Right hindlimb (tissue), 1 donor: ENCODE results near the gene SLC8B1.

Experiments used
- DNase-seq: peaks from one replicate; pipeline ENCODE4 v3.0.0-alpha.2; 2018

SLC8B1 gene

GRCh38 chr12:113267621-113268020, 67.3 kb downstream of the SLC8B1 start:
- DNase-seq: no peak

GRCh38 chr12:113266106-113266895, 68.6 kb downstream of the SLC8B1 start:
- no peak for DNase-seq

- no peak for DNase-seq
Measured at GRCh38 chr12:113263431-113263963, 71.4 kb downstream of the SLC8B1 start.

- DNase-seq: no peak
Measured at GRCh38 chr12:113262710-113263109, 72.2 kb downstream of the SLC8B1 start.

- no peak for DNase-seq
Measured at GRCh38 chr12:113261847-113262470, 73.0 kb downstream of the SLC8B1 start.

- DNase-seq: no peak
Measured at GRCh38 chr12:113260636-113261300, 74.1 kb downstream of the SLC8B1 start.

GRCh38 chr12:113260127-113260526, 74.8 kb downstream of the SLC8B1 start:
- DNase-seq: no peak

GRCh38 chr12:113257564-113257963, 77.3 kb downstream of the SLC8B1 start:
- DNase-seq: no peak

- DNase-seq: no peak
Measured at GRCh38 chr12:113254298-113254697, 80.6 kb downstream of the SLC8B1 start.

GRCh38 chr12:113253532-113254285, 81.2 kb downstream of the SLC8B1 start:
- DNase-seq: no peak

GRCh38 chr12:113252494-113252893, 82.4 kb downstream of the SLC8B1 start:
- DNase-seq: no peak

GRCh38 chr12:113251404-113252070, 83.4 kb downstream of the SLC8B1 start:
- DNase-seq: no peak

- DNase-seq: no peak
Measured at GRCh38 chr12:113250045-113250444, 84.9 kb downstream of the SLC8B1 start.

GRCh38 chr12:113249546-113249945, 85.4 kb downstream of the SLC8B1 start:
- DNase-seq: no peak

- no peak for DNase-seq
Measured at GRCh38 chr12:113248842-113249435, 86.0 kb downstream of the SLC8B1 start.
